ENCODE results near the gene ITM2C.

ITM2C gene

GRCh38 chr2:230864605-230865306 lies at the start of gene ITM2C:
Gene ITM2C (plus strand): TSS chr2:230864942. CDS start chr2:230865026, 84 bp downstream.
- DNase-seq (ENCODE audit: low read depth), result peak; percentile 59

- no peak for DNase-seq (ENCODE audit: low read depth)
These were observed 49.7 kb upstream of the ITM2C start for GRCh38 chr2:230815088-230815487.

- DNase-seq (ENCODE audit: low read depth), result no peak
These were observed 48.0 kb upstream of the ITM2C start for GRCh38 chr2:230816735-230817134.

- DNase-seq (ENCODE audit: low read depth), result no peak
These were observed 45.3 kb upstream of the ITM2C start for GRCh38 chr2:230819433-230819832.

GRCh38 chr2:230821261-230821990 lies 43.3 kb upstream of the ITM2C start:
- no peak for DNase-seq (ENCODE audit: low read depth)

GRCh38 chr2:230821991-230822520 lies 42.7 kb upstream of the ITM2C start:
- no peak for DNase-seq (ENCODE audit: low read depth)

GRCh38 chr2:230823264-230823964 lies 41.3 kb upstream of the ITM2C start:
- no peak for DNase-seq (ENCODE audit: low read depth)

- DNase-seq (ENCODE audit: low read depth), result peak; percentile 33
These were observed 40.2 kb upstream of the ITM2C start for GRCh38 chr2:230824406-230824978.

GRCh38 chr2:230825354-230825753 lies 39.4 kb upstream of the ITM2C start:
- DNase-seq (ENCODE audit: low read depth), result no peak

GRCh38 chr2:230827774-230828271 lies 36.9 kb upstream of the ITM2C start:
- no peak for DNase-seq (ENCODE audit: low read depth)

GRCh38 chr2:230828272-230828961 lies 36.3 kb upstream of the ITM2C start:
- DNase-seq (ENCODE audit: low read depth), result no peak

- no peak for DNase-seq (ENCODE audit: low read depth)
These were observed 35.4 kb upstream of the ITM2C start for GRCh38 chr2:230829293-230829692.

GRCh38 chr2:230829959-230830358 lies 34.8 kb upstream of the ITM2C start:
- DNase-seq (ENCODE audit: low read depth), result no peak

GRCh38 chr2:230830428-230830827 lies 34.3 kb upstream of the ITM2C start:
- no peak for DNase-seq (ENCODE audit: low read depth)

GRCh38 chr2:230840301-230840700 lies 24.4 kb upstream of the ITM2C start:
- DNase-seq (ENCODE audit: low read depth), result no peak

GRCh38 chr2:230842473-230842872 lies 22.3 kb upstream of the ITM2C start:
- DNase-seq (ENCODE audit: low read depth), result no peak

GRCh38 chr2:230843132-230843531 lies 21.6 kb upstream of the ITM2C start:
- DNase-seq (ENCODE audit: low read depth), result no peak

- no peak for DNase-seq (ENCODE audit: low read depth)
These were observed 18.4 kb upstream of the ITM2C start for GRCh38 chr2:230846360-230846759.

GRCh38 chr2:230847883-230848388 lies 16.8 kb upstream of the ITM2C start:
- DNase-seq (ENCODE audit: low read depth), result peak; percentile 86

- peak; percentile 58 for DNase-seq (ENCODE audit: low read depth)
These were observed 14.9 kb upstream of the ITM2C start for GRCh38 chr2:230849633-230850357.

GRCh38 chr2:230850358-230850658 lies 14.4 kb upstream of the ITM2C start:
- DNase-seq (ENCODE audit: low read depth), result no peak
